HEK293T (cell line): Measurements from ENCODE around the gene HHIPL1.

Experiments
- CTCF ChIA-PET: fragments of 350-600 bp; formaldehyde crosslinking; extraction: SDS; loops from one replicate; lab custom pipeline; 2021; ENCODE audit warnings: antibody characterized with exemption, inconsistent platforms; lab: Yijun Ruan, JAX
- POLR2A ChIA-PET: fragments of 350-600 bp; formaldehyde crosslinking; extraction: SDS; loops from one replicate; lab custom pipeline; 2020; ENCODE audit warnings: antibody characterized with exemption, inconsistent platforms; lab: Yijun Ruan, JAX
- DNase-seq: peaks from one replicate; pipeline ENCODE4 v3.0.0; 2012; ENCODE audit warnings: mixed read lengths; ENCODE audit errors: extremely low spot score
- ARNT ChIP-seq: fragments of 450-650 bp; IDR thresholded peaks from 2 replicates; pipeline ENCODE4 v1.6.1; 2017; ENCODE audit warnings: mild to moderate bottlenecking
- BHLHE40 ChIP-seq: fragments of 450-650 bp; IDR thresholded peaks from 2 replicates; pipeline ENCODE4 v1.6.1; 2016; ENCODE audit warnings: mild to moderate bottlenecking, moderate library complexity, borderline replicate concordance
- CTBP1 ChIP-seq: fragments of 450-650 bp; IDR thresholded peaks from 2 replicates; pipeline ENCODE4 v1.6.1; 2016; ENCODE audit warnings: borderline replicate concordance
- ELF4 ChIP-seq: fragments of 450-650 bp; IDR thresholded peaks from 2 replicates; pipeline ENCODE4 v1.6.1; 2017; ENCODE audit warnings: antibody characterized with exemption
- FOXA1 ChIP-seq: fragments of 450-650 bp; IDR thresholded peaks from 2 replicates; pipeline ENCODE4 v1.6.1; 2016; ENCODE audit warnings: mild to moderate bottlenecking
- FOXK2 ChIP-seq: fragments of 450-650 bp; IDR thresholded peaks from 2 replicates; pipeline ENCODE4 v1.6.1; 2016; ENCODE audit warnings: mild to moderate bottlenecking
- FOXM1 ChIP-seq: fragments of 450-650 bp; IDR thresholded peaks from 2 replicates; pipeline ENCODE4 v1.6.1; 2017; ENCODE audit warnings: mild to moderate bottlenecking, borderline replicate concordance
- HDGF ChIP-seq: fragments of 450-650 bp; IDR thresholded peaks from 2 replicates; pipeline ENCODE4 v1.6.1; 2017; ENCODE audit warnings: antibody characterized with exemption, borderline replicate concordance
- L3MBTL2 ChIP-seq: fragments of 450-650 bp; conservative IDR thresholded peaks from 2 replicates; pipeline ENCODE4 v1.6.1; 2016; ENCODE audit warnings: mild to moderate bottlenecking
- LEF1 ChIP-seq: fragments of 450-650 bp; IDR thresholded peaks from 2 replicates; pipeline ENCODE4 v1.6.1; 2017; ENCODE audit warnings: mild to moderate bottlenecking, borderline replicate concordance
- NFRKB ChIP-seq: fragments of 450-650 bp; IDR thresholded peaks from 2 replicates; pipeline ENCODE4 v1.6.1; 2016; ENCODE audit warnings: mild to moderate bottlenecking, moderate library complexity
- SP1 ChIP-seq: fragments of 450-650 bp; IDR thresholded peaks from 2 replicates; pipeline ENCODE4 v1.6.1; 2017
- SUZ12 ChIP-seq: fragments of 450-650 bp; IDR thresholded peaks from 2 replicates; pipeline ENCODE4 v1.6.1; 2016; ENCODE audit warnings: mild to moderate bottlenecking
- TARDBP ChIP-seq: fragments of 450-650 bp; IDR thresholded peaks from 2 replicates; pipeline ENCODE4 v1.6.1; 2016
- ZNF384 ChIP-seq: fragments of 450-650 bp; IDR thresholded peaks from 2 replicates; pipeline ENCODE4 v1.6.1; 2016
- TF ChIP-seq, protein P1 (sequence below): fragments of 450-650 bp; IDR thresholded peaks from 2 replicates; pipeline ENCODE4 v1.6.1; 2016

Gene HHIPL1

DNA sequence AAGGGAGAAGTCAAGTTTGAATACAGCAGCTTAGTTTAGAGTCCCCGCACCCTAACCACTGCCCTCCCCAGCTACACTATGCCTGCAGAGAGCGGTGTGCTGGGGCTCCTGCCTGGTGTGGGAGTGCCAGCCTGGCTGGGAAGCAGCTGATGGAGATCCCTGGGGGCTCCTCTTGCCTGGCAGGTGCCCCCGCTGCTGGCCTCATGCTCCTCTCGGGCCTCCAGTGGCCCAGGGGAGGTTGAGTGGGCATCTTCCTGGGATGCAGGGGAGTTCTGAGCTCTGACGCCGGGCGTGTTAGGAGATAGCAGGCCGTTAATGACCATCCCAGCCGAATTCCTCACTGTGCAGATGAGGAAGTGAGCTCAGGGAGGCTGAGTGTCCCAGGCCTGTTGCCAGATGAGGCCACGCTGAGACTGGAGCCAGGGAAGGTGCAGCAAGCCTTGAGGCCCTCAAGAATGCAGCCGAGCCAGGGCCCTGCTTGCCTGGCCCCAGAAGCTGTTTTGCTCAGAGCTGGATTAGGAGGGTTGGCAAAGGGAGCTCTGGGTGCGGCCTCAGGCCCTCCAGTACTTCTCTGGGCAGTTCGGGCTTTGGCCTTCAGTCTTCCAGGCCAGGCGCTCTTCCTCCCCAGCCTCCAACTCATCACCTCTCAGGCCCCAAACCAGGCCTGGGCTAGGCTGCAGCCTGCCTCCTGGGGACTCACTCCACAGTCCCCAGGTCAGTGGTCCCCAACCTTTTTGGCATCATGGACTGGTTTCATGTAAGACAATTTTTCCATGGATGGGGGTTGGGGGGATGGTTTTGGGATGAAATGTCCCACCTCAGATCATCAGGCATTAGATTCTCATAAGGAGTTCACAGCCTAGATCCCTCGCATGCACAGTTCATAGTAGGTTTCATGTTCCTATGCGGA, 32.6 kb downstream of the HHIPL1 start:
- POLR2A ChIA-PET = no interaction called here
- CTCF ChIA-PET = no interaction called here
- no peak for DNase-seq
- no peak for TF ChIP-seq FOXK2
- no peak for TF ChIP-seq NFRKB
- TF ChIP-seq ELF4 = no peak
- no peak for TF ChIP-seq FOXM1
- TF ChIP-seq L3MBTL2 = no peak

DNA sequence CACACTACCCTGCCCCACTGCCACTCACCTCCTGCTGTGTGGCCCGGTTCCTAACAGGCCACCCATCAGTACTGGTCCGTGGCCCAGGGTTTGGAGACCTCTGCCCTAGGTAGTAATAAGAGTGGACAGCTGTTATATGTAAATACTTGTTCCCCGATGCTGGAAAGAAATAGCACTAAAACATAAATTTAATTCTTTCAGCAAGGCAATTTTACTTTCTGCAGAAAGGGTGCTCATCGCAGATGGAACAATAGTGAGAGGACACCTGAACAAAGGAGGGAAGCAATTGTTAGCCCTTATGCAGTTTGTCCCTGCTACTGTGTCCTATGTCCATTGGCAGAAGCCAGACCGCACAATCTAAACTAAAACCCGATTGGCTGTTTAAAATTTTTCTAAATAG, 33.3 kb downstream of the HHIPL1 start:
- POLR2A ChIA-PET = no interaction called here
- TF ChIP-seq FOXA1 = no peak
- no peak for TF ChIP-seq FOXM1
- TF ChIP-seq, protein P1, sequence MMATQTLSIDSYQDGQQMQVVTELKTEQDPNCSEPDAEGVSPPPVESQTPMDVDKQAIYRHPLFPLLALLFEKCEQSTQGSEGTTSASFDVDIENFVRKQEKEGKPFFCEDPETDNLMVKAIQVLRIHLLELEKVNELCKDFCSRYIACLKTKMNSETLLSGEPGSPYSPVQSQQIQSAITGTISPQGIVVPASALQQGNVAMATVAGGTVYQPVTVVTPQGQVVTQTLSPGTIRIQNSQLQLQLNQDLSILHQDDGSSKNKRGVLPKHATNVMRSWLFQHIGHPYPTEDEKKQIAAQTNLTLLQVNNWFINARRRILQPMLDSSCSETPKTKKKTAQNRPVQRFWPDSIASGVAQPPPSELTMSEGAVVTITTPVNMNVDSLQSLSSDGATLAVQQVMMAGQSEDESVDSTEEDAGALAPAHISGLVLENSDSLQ = no peak
- no peak for TF ChIP-seq LEF1
- no peak for TF ChIP-seq CTBP1
- TF ChIP-seq SP1 = no peak
- TF ChIP-seq TARDBP = no peak
- TF ChIP-seq HDGF = no peak
- TF ChIP-seq ZNF384 = no peak
- TF ChIP-seq SUZ12 = no peak
- no peak for TF ChIP-seq ELF4
- TF ChIP-seq ARNT = no peak
- TF ChIP-seq FOXK2 = no peak
- no peak for TF ChIP-seq L3MBTL2
- no peak for TF ChIP-seq NFRKB
- no peak for DNase-seq
- CTCF ChIA-PET = interaction anchor here (0.6 kb wide), 1 partner anchor 269 kb away, joined by 3 read pairs; no protein-coding TSS in a partner anchor

DNA sequence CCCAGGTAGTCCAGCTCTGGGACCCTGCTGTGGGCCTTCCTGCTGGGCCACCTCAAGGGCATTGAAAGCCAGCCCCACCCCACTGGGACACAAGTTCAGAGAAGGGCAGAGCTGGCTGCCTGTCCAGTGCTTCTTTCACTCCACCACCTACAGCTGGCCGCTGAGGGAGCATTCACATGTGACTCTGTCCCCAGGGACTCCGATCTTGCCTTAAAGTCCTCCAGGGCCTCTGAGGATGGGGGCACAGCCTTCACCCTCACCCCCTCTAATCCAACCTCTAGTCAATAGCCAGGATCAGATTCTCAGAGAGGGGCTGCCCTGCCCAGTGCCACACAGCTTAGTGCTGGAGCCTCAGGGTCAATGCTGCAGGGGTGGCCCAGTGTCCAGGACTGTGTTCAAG, 34.2 kb downstream of the HHIPL1 start:
- CTCF ChIA-PET = interaction anchor here (0.6 kb wide), 1 partner anchor 268 kb away, joined by 3 read pairs; no protein-coding TSS in a partner anchor
- POLR2A ChIA-PET = no interaction called here
- no peak for DNase-seq
- TF ChIP-seq FOXA1 (no peak), CTBP1 (no peak), NFRKB (no peak), TARDBP (no peak), BHLHE40 (no peak), ZNF384 (no peak), SP1 (no peak), ELF4 (no peak), FOXK2 (no peak), SUZ12 (no peak), ARNT (no peak), HDGF (no peak), LEF1 (no peak), FOXM1 (no peak), L3MBTL2 (no peak)
- TF ChIP-seq, protein P1 = no peak

DNA sequence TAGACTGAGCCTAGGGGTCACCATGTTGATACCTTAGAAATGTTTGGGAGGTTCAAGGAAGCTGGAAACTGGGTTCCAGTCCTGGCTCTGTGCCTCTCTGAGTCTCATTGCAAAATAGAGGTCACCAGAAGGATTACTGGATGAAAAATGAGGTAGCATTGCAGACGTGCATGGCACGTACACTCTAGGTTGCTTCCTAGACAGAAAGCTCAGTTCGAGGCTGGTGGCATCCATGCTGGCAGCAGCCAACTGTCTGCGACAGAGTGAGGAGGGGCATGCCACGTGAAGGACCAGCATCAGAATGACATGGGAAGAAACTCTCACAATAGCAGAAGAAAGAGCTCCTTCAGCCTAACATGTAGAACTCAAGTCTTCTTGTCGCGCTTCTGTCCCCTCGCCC, 34.6 kb downstream of the HHIPL1 start:
- ChIA-PET POLR2A (no interaction called here), CTCF (interaction anchor here (0.7 to 0.9 kb wide), 2 partner anchors 51 to 219 kb away, joined by 3 read pairs; no protein-coding TSS in a partner anchor)

DNA sequence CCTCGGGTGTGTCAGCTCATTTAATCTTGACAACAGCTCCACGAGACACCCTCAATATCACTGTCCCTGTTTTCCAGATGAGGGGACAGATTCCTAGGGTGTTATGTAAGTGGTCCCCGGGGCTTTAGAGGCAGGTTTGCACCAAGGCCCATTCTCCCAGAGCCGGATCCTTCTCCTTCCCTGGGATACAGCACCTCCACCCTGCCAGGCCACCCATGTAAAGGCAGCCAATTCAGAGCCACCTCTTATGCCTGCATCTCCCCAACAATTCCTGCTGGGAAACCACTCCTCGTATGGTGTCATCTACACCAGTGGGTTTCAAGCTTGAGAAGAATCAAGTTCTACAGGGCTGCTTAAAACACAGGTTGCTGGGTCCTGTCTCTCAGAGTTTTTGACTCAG, 35.1 kb downstream of the HHIPL1 start:
- POLR2A ChIA-PET = no interaction called here

More for the DNA sequence above, 34.6 kb downstream of the HHIPL1 start:
- no peak for TF ChIP-seq NFRKB
- TF ChIP-seq HDGF = no peak
- no peak for TF ChIP-seq ELF4
- TF ChIP-seq, protein P1 = no peak
- TF ChIP-seq CTBP1 = no peak
- no peak for TF ChIP-seq FOXA1
- no peak for TF ChIP-seq SUZ12
- no peak for TF ChIP-seq SP1
- TF ChIP-seq FOXK2 = no peak
- TF ChIP-seq LEF1 = no peak
- TF ChIP-seq FOXM1 = no peak
- no peak for TF ChIP-seq BHLHE40
- no peak for TF ChIP-seq L3MBTL2
- no peak for DNase-seq

More for the DNA sequence above, 35.1 kb downstream of the HHIPL1 start:
- CTCF ChIA-PET = interaction anchor here (0.7 to 1.0 kb wide), 3 partner anchors 10 to 219 kb away, joined by 3 read pairs; no protein-coding TSS in a partner anchor
- TF ChIP-seq FOXK2 (no peak), FOXA1 (no peak), HDGF (no peak), L3MBTL2 (no peak), NFRKB (no peak), ARNT (no peak), FOXM1 (no peak), TARDBP (no peak), LEF1 (no peak), CTBP1 (no peak), SP1 (no peak), ELF4 (no peak)
- TF ChIP-seq, protein P1 = no peak
- no peak for DNase-seq
